Endometrial microvascular endothelial cells (primary cell): ENCODE data around the gene TMEM127. TPM values are rescaled to one million over a fixed set of nuclear protein-coding genes. Genes with fewer than 3 reads are reported as not detected.

Source experiments
- in situ Hi-C: cut with HindIII; loops from 2 replicates; pipeline ENCODE4 v1.10.0; 2017; ENCODE audit warnings: low sequenced_read_pairs, low pct_unique_long_range_greater_than_20kb; ENCODE audit errors: inconsistent ontology term
- total RNA-seq: library from RNA; depleted of rRNA; stranded (reverse); fragments of >200 nt; gene quantifications from one replicate; pipeline ENCODE4 v1.2.3, GENCODE V29; 2015; ENCODE audit errors: inconsistent ontology term

Gene TMEM127
- total RNA-seq, 1 donor from 2014 or later = 36.6 TPM

DNA sequence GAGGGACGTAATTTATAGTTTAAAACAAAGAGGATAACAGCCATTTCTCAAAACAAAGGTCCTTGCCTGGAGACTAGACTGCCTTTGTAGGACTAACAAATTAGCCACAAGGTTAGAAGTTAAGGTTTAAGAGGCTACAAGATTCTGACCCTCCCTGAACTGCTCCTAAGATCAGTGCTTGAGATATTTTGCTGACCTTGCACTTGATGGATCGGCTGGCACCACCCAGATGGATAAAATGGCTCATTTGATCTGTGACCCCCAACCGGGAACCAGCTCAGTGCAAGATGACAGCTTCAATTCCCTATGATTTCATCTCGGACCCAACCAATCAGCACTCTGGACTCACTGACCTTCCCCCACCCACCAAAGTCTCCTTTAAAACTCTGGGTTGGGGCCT, 53.5 kb downstream of the TMEM127 start:
- in situ Hi-C loops = no loop called here

DNA sequence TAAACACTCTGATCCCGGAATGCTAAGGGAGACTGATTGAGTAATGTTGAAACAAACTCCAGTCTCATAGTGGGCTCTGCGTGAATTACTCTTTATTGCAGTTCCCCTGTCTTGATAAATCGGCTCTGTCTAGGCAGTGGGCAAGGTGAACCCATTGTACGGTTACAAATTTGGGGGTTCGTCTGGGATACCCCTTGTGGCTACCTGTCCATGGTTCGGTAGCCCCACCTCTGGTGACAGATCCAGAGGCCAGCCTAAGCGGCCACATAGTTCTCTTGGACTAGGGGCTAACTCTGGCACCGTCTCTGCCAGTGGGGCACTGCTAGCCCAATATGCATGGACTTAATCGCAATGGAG, 56.1 kb downstream of the TMEM127 start:
- in situ Hi-C loops = no loop called here

DNA sequence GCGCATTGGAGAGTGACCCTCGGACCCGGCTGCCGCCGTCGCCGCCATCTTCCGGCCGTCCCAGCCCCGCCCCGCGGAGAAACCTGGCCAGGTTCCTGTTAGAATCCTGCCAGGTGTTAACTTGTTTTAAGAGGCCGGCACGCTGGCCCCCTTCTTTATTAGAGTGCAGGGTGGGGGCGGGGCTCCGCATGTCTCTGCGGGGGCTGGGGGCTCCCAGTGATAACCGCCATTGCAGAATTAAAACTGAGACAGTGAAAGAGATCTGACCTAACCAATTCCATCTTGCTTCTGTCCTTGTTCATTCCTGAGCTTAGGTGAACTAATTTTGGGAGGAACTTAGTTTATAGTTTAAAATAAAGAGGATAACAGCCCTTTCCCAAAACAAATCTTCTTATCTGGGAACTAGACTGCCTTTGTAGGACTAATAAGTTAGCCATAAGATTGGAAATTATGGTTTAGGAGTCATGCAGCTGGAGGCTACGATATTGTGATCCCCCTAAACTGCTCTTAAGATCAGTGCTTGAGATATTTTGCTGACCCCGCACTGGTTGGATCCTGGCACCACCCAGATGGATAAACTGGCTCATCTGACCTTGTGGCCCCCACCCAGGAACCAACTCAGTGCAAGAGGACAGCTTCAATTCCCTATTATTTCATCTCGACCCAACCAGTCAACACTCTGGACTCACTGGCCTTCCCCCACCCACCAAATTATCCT, 56.6 kb downstream of the TMEM127 start:
- in situ Hi-C loops = no loop called here

DNA sequence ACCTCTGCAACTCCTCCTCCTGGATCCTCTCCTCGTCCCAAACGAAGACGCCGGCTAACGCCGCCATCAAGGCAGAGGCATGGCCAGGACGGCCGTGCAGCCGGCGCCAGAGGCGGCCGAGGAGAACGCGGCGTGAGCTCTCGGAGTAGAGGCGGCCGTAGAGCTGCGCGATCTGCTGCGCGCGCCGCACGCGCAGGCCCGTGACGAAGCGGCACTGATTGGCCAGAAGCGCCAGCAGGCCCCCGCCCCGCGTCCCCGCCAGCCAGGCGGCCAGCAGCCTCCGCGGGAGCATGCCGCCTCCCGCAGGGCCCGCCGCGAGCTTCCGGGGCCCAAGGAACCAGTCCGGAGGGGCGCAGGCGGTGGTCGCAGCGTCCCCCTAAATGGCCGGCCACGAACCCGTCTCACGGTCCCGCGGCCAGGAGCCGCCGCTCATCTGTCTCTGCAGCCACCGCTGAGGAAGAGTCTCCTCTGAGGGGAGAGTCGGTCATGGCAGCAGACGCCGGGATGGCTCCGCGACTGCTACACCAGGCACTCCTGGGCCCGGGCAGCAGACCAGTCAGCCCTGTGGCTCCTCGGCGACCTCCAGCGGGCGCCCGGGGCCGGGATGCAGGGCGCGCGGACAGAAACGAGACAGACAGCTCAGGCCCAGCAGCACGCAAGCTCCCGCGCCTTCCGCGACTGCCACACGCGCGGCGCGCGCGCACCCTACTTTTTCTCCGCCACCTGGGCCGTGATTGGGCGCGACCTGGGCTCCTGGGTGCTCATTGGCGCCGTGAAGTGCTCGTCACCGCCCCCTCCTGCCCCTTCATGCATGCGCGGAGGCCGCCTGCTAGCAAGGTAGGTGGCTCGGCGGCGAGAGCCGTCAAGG, 57.4 kb downstream of the TMEM127 start, which contains the start of gene STARD7:
TSS of gene STARD7 (minus strand) at position 685 of the 868 bp plus-strand sequence. CDS start at position 292, 393 bp downstream.
- in situ Hi-C loops = no loop called here

DNA sequence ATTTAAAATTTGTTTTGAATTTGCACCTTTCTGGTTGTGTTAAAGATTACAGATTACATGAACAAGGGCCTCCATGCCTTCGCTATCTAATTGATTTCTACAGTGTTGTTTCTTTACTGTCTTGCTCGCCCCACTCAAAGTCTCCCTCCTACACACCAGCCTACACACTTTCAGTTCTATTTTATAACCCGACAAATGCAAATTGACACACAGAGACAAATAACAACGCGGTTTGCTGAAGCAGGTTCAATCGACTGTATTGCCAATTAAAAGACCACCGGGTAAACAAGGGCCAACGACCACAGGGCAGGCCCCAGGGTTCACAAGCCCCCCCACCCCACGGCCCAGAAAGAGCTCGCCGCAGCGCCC, 58.0 kb downstream of the TMEM127 start:
- in situ Hi-C loops = no loop called here

DNA sequence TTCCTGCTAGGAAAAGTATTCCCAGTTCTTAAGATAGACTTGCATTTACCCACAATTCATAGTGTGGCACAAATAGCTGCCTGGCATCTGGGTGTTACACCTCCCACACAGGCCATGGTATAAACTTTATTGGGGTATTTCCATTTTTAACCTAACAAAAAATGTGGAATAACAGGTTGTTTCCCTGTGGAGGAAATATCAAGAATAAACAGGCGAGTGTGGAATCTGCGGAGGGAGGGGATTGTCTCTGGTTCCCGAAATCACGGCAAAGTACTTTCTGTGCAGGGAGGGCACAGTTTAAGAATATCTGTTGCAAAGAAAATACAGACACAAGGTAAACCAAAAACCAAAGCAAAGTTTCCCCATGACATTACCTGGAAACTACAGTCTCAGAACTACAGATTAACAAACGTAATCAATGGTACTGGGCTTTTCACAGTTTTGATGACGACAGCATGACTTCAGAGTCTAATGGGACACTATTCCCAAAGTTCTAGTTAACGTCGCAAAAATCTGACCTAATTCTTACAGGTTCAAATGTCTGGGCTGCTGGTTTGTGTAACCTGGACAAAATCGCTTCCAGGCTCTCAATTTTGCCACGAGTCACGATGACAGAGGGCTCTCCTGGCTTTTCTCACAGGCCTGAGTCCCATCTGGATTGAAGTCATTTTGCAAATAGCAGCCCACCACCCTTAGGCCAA, 58.6 kb downstream of the TMEM127 start:
- in situ Hi-C loops = no loop called here

DNA sequence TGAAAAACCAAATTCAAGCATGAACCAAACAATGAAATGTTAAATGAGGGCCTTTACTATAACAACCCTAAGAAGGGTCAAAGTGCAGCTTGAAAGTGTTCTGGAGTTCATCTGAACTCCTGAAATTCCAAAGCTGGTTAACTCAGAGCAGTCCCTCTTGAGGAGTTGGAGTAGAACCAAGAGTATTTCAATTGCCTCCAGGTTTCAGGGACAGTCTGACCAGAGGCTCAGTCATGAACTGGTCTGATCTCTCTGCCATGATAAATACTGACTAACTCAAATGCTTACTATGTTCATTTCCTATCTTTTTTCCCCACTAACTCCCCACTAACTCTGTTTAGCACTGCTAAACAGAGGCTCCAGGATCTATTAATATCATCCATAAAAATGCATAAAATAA, 59.9 kb downstream of the TMEM127 start:
- in situ Hi-C loops = no loop called here

DNA sequence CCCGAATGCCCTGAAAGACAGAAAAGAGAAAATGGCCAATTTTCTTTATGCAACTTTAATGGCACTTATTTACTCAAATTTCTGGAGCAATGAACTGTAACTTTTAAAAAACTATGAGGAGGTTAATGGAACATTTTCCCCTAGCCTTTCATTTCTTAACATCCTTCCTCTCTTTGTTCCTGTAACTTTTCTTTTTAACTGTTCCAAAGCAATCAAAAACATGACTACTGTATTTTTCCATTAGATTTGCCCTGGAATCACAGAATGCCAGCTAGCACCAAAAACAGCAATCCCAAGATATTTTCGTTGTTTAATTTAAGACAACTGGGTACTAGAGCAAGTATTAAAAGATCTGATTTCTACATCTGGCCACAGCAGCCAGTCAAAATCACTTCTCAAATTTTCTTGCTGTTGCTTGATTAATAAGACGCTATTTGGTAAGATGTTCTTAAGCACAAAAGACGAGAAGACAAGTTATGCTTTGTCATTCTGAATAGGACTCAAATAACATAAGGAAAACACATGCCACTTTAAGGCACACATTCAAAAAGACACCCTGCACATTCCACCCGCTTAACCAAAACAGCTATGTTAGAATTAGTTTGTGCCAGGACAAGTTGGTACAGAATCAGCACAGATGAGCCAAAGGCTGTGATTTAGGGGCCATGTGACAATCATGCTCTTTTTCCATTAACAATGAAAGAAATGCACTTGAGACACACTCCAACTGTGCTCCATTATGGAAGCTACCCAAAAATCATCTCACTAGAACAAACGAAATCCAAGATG, 60.8 kb downstream of the TMEM127 start:
- in situ Hi-C loops = no loop called here

DNA sequence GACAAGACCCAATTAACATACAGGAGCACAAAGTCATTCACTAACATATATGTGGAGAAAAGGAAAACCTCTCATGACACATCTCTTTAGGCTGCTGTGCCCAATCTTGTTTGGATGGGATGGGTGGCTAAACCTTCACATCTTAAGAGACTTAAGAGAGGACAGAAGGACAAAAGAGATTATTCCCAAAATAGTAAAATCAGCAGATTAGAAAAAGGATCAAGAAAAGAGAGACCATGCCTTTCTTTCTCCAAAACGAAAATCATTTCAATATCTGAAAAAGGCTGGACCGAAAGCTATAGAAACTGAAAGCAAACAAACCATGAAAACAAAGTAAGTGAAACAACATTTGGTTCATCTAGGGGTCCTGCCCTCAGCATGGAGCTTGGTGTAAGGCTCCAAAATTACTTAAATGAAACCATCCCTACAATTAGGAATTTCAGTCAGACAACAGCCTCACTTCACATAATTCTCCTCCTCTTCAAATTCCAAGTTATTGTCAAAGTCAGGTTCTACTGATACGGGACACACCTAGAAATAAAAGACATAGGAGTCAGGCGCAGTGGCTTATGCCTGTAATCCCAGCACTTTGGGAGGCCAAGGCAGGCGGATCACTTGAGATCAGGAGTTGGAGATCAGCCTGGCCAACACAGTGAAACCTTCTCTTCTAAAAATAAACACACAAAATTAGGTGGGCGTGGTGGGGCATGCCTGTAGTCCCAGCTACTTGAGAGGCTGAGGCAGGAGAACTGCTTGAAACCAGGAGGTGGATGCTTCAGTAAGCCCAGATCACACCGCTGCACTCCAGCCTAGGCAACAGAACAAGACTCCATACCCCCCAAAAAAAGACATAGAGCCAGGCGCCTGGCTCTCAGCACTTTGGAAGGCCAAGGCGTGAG, 62.4 kb downstream of the TMEM127 start:
- in situ Hi-C loops = no loop called here

DNA sequence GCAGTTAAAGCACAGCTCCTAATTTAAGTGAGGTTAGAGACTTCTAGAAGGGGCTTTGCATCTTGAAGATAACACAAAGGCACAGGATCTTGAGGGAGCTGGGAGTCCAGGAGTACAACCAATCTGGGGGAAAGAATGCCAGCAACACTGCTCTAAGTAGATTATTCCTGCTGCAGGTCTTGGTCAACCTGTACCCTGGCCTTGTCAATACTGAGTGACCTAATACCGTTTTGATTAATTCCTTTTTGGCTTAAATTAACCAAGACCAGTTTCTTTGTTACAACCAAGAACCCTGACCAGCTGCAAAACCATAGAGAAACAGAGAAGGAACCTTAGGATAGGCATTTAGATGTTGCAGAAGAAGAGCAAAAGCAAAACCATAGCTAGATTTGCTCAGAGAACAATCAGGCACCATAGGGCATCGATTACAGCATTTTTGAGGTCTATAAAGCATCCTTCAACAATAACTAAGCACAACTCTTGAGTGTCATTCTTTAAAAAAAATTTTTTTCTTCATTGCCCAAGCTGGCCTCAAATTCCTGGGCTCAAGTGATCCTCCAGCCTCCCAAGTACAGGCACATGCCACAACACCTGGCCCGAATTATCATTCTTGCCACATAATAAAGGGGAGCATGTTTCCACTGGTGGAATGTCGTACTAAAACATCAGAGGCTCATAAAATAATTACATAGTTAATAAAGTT, 63.5 kb downstream of the TMEM127 start:
- in situ Hi-C loops = no loop called here

DNA sequence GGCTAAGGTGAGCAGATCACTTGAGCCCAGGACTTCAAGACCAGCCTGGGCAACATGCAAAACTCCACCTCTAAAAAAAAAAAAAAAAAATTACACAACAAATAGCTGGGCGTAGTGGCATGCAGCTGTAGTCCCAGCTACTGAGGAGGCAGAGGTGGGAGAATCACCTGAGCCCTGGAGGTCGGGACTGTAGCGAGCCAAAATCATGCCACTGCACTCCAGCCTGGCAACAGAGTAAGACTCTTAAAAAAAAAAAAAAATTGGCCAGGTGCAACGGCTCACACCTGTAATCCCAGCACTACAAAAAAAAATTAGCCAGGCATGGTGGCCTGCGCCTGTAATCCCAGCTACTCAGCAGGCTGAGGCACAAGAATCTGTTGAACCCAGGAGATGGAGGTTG, 64.5 kb downstream of the TMEM127 start:
- in situ Hi-C loops = no loop called here

DNA sequence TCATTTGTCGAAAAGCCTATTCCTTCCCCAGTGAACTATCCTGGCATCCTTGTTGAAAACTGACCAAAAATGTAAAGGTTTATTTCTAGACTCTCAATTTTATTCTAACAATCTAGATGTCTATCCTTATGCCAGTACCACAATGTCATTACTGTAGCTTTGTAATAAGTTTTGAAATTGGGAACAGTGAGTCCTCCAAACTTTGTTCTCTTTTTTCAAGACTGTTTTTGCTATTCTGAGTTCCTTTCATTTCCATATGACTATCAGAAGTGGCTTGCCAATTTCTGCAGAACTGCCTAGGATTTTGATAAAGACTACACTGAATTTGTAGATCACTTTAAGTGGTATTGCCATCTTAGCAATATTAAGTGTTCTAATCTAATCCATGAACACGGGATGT, 66.9 kb downstream of the TMEM127 start:
- in situ Hi-C loops = no loop called here

Other genes with a start within 250 kb of the TMEM127 start
- 4.3 TPM for gene GPAT2, start 231.1 kb downstream of the TMEM127 start, total RNA-seq
- gene ADRA2B, start 149.4 kb downstream of the TMEM127 start, total RNA-seq = not detected
- not detected for gene ASTL, start 127.5 kb downstream of the TMEM127 start, total RNA-seq
- gene DUSP2, start 120.6 kb downstream of the TMEM127 start, total RNA-seq = not detected
- gene STARD7, start 57.2 kb downstream of the TMEM127 start, total RNA-seq = 149 TPM
- gene CIAO1, start 228 bp upstream of the TMEM127 start, total RNA-seq = 115 TPM
- 77.2 TPM for gene SNRNP200, start 39.5 kb upstream of the TMEM127 start, total RNA-seq
- 0.84 TPM for gene ITPRIPL1, start 59.3 kb upstream of the TMEM127 start, total RNA-seq
- gene NCAPH, start 69.8 kb upstream of the TMEM127 start, total RNA-seq = 26.5 TPM
- not detected for gene NEURL3, start 239.4 kb upstream of the TMEM127 start, total RNA-seq